HG02642 (cell line): Measurements from ENCODE around the gene KASH5.
"Not testable (repeated sequence)": the region's sequence is repeated elsewhere in the genome, so short reads cannot be mapped to it uniquely, and the experiment has no call there.

Source experiments
- ATAC-seq: cut with Tn5 transposase; IDR thresholded peaks from one replicate; pipeline ENCODE4 v1.9.1; 2021; ENCODE audit warnings: mild to moderate bottlenecking; ENCODE audit not compliant: unreplicated experiment, poor library complexity

The KASH5 gene

DNA sequence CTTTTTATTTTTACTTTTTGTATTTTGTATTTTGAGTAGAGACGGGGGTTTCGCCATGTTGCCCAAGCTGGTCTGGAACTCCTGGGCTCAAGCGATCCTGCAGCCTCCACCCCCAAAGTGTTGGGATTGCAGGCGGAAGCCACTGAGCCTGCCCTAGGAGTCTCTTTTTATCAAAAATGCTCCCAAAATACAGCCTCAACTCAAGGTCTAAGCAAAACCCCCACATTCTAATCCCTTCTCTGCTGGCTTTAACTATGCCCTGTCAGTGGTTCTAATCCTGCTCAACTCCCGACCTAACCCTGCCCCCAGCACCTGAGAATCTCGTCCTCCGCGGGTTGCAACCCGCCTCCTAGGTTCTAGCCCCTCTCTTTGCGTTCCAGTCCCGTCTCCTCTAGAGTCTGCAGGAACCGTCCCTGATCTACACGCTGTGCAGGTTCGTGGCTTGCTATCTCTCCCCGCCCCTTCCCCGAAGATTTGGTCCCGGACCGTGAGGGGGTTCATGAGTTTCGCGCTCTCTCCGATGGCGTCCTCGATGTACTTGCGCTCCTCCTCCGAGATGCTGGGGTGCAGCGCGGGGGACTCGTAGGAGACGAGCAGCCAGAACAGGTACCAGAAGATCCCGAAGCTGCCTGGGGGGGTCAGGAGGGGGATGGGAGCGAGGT, 45.3 kb downstream of the KASH5 start:
- ATAC-seq, result no peak

- no peak for ATAC-seq
Observed at GRCh38 chr19:49434907-49435583, 47.0 kb downstream of the KASH5 start.

DNA sequence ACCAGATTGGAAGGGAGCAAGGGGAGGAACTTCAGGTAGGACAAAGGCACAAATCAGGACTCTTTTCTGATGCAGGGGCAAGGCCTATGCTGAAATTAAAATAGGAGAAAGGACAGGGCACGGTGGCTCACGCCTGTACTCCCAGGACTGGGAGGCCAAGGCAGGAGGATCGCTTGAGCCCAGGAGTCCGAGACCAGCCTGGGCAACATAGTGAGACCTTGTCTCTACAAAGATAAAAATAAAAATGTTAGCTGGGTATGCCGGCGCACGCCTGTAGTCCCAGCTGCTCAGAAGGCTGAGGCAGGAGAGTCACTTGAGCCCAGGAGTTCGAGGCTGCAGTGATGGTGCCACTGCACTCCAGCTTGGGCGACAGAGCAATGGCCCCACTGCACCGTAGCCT, 47.6 kb downstream of the KASH5 start:
- no peak for ATAC-seq

DNA sequence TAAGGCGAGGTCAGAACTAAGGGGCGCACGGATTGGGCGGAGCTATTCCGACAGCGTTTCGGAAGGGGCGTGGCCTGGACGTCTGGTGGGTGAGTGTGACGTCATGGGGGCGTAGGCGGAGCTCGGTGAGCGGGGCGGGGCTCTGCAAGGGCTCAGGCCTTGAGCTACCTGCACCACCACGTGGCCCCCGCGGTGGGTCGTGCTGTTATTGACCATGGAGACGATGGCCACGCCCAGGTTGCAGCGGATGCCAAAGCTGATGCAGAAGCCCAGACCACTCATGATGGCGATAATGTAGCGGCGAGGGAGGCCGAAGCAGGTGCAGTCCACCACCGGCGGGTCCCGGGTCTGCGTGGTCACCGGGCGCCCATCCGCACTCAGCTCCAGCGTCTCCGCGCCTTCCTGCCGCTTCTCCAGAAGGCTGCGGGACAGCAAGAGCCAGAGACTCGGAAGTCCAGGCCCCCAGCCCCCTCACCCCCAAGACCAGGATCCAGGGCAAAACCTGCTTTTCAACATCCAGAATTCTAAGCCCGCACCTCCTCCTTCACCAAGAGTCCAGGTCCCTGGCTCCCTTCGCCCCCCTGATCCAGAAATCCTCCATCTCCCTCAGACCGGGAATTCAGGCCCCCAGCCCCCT, 48.5 kb downstream of the KASH5 start:
- no peak for ATAC-seq

DNA sequence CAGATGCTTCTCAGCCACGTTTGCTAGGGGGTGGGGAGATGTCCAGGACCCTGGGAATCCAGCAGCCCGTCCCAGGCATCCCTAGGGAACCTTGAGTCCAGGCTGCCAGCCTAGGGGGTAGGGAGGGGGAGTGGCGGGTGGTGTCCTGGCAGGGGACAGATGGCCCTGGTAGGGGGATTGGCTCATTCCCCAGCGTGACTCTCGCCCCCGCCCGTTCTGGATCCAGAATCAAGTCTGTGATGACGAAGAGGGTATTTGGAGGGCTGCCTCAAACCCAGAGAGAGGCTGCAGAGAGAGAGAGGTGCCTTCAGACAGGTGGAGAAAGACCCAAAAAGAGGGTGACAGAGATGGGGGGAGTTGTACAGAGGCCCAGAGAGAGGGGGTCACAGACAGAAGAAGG, 49.2 kb downstream of the KASH5 start:
- ATAC-seq, result no peak

DNA sequence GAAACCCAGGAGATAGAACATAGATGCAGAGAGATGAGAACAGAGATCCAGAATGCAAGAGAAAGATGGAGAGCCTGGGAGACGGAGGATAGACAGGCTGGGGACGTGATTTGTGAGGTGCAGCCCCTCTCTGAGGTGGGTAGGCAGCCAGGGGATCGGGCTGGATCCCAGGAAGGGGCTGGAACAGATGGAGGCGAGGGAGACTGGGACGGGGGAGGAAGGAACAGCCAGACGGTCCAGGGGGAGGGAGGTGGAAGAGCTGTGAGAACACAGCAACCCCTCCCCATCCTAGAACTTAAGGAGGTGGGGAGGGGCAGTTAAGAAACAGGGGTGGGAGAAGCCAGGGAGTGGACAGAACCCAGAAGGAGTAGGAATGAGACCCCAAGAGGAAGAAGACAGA, 50.2 kb downstream of the KASH5 start:
- no peak for ATAC-seq

GRCh38 chr19:49439836-49440235, 51.8 kb downstream of the KASH5 start:
- no peak for ATAC-seq

DNA sequence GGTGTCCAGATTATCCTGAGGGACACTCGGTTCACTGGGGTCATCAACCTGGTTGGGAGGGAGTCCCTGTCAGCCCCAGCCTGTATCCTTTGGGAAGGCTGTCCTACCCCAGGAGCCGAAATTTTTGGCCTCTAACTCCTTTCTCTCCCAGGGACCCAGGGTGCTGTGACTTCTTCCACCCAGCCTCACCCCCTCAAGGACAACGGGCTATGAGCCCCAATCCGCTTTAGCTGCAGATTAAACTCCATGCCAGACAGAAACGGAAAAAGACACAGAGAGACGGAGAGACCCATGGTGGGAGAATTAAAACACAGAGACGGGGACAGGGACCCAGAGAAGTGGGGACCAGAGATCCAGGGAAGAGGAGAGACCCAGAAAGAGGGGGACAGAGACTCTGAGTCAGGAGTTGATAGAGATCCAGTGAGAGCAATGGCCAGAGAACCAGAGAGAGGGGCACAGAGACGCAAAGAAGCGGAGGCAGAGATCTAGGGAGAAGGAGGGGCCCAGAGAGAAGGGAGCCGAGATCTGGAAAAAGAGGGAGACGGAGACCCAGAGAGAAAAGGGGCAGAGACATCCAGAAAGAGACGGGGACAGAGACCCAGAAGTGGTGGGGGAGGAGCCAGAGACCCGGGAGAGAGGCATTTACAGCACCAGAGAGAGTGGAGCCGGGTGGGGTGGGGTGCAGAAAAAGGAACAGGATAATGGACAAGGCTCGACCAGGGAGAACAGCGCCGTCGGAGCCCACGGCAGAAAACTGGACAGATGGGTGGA, 52.6 kb downstream of the KASH5 start:
- no peak for ATAC-seq

- no peak for ATAC-seq
Observed at GRCh38 chr19:49441210-49441959, 53.3 kb downstream of the KASH5 start, which contains the start of gene SLC17A7. Gene SLC17A7 (minus strand): TSS chr19:49441527. CDS start chr19:49441379, 148 bp downstream.

GRCh38 chr19:49441960-49442350, 53.9 kb downstream of the KASH5 start:
- no peak for ATAC-seq

DNA sequence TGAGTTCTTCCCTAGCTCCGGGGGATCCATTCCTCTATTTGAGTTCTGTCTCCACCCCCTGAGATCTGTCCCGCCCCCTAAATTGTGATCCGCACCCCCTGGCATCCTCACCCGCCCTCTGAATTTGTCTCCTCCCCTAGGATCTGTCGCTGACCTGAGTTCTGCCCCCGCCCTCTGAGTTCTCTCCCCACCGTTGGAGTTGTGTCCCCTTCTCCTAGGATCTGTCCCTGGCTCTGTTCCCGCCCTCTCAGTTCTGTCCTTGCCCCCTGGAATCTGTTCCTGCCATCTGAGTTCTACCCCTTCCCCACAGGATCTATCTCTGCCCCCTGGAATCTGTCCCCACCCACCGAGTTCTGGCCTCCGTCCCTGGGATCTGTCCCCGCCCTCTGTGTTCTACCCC, 54.3 kb downstream of the KASH5 start:
- ATAC-seq, result no peak

GRCh38 chr19:49442771-49443365, 54.8 kb downstream of the KASH5 start:
- peak; percentile 20 for ATAC-seq

DNA sequence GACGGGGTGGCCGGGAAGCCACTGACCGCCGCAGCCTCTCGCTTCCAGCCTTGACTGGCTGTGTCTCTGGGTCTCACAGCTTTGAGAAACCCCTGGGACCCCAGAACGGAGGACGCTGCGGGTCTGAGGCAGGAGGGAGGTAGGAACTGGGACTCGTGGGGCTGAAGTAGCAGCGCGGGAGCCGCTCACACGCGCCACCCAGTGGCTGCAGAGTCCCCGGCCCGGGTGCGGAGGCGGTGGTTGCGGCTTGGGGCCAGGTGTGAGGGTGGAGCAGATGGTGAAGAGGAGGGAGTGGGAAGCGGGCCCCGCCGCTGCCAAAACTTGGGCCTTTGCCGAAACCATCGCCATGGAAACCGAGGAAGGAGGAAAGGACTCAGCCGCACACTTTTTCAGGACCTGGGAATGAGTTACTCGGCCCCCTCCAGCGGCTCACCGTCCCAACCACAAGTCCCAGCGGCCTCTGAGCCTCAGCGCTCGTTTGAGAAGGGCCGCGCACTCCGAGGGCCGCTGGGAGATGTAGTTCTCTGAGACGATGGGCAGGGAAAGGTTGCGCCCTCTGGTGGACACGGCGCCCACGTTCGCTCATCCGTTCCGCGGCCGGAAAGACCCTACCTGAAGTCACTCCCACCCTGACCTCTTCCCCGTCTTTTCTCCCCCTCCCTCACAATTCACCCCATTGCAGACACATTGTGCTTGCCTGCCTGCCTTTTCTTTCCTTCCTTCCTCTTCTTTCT, 55.5 kb downstream of the KASH5 start:
- peak; percentile 79 for ATAC-seq

DNA sequence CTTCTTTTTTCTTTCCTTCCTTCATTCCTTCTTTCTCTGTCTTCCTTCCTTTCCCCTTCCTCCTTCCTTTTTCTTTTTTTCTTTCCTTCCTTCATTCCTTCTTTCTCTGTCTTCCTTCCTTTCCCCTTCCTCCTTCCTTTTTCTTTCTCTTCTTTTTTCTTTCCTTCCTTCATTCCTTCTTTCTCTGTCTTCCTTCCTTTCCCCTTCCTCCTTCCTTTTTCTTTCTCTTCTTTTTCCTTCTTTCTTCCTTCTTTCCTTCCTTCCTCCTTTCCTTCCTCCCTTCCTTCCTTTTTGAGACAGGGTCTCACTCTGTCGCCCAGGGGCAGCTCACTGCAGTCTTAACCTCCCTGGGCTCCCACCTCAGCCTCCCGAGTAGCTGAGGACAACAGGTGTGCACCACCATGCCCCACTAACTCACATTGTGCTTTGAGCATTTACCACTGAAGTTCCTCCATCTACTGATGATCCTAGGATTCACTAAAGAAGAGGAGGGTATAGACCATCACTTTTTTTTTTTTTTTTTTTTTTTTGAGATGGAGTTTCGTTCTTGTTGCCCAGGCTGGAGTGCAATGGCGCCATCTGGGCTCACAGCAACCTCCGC, 56.2 kb downstream of the KASH5 start:
- ATAC-seq, result not testable (repeated sequence)

- no peak for ATAC-seq
Observed at GRCh38 chr19:49445997-49446396, 57.9 kb downstream of the KASH5 start.

DNA sequence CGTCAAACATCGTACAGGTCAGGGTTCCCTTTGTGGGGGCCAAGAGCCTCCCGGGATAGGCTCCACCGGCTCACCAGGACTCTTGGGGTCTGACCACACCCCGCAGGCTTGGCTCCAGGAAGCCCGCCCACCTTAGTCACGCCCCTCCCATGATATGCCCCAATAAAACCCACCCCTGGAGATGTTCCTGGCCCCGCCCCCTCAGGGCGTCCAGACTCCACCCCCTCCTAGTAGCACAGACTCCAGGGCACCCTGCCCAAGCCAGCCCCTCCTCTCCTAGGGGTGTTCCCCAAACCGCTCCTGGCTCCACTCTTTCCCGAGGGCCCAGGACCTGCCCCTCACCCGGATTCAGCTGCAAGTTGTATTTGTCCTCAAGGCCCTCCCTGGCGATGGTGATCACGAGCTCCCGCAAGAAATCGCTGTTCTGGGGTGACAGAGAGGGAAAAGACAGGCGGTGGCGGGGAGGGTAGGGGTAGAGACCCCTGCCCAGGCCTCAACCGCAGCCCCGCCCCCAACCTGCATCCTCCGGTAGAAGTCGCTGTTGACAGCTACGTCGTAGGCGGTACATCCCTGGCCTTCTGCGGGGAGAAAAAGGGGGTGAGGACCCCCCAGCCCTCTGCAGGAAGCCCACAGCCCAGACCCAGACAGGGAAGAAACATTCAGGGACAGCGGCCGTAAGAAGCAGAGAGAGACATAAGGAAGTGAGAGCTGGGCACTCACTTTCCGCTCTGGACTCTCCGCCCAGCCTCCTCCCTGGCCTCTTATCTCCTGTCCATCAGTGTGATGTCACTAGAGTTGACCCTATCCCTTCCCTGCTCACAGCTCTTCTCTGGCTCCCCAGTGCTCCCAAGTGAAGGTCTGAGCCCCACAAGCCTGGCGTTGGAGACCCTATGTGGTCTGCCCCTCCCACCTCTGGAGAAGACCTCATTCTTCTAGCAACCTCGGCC, 59.7 kb downstream of the KASH5 start:
- no peak for ATAC-seq

DNA sequence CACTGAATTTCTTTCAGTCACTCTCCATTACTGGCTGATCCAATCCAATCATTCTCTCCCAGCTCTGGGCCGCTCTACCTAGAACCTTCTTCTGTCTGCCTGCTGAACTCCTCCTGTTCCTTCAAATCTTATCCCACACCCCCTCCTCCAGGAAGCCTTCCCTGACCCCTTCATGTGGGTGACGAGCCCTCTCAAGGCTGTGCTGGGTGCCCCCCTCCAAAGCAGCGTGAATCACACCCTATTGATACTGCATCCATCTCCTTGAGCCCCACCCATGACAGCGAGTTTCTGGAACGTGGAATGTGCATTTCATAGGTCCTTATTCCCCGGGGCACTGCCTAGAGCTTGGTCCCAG, 60.4 kb downstream of the KASH5 start:
- no peak for ATAC-seq

DNA sequence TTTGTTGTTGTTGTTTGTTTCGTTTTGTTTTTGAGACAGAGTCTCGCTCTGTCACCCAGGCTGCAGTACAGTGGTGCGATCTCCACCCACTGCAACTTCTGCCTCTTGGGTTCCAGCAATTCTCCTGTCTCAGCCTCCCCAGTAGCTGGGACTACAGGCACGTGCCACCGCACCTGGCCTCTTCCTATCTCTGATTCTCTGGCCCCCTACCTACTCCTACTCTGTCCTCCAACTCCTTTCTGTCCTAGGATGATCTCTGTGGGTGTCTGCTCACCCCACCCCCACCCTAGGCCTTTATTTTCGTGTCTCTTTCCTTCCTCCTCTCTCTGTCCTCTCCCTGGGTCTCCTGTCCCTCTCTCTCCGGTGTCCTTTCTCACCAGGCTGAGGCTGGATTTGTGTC, 62.4 kb downstream of the KASH5 start:
- ATAC-seq, result no peak
